K562 (cell line): Measurements from ENCODE around the gene SHISA9. TPM values are rescaled to one million over a fixed set of nuclear protein-coding genes. Genes with fewer than 3 reads are reported as not detected.

Experiments used
- ATAC-seq: fragments of 200-7000 bp; cut with Tn5 transposase; 3 replicates; pipeline ENCODE4 v1.9.1; 2020; ENCODE audit warnings: moderate library complexity
- BruUV-seq: library from RNA; stranded (reverse); fragments of 400-500 nt; replicated peaks from 2 replicates; lab custom pipeline; 2021; lab: Mats Ljungman, UMichigan
- CTCF ChIA-PET: fragments of 300-600 bp; formaldehyde crosslinking; extraction: SDS; loops from one replicate; lab custom pipeline; 2021; ENCODE audit warnings: low intra/inter-chr PET ratio; lab: Yijun Ruan, JAX
- POLR2A ChIA-PET: fragments of 300-600, 350-650 bp; sonication (Branson Sonifier 250); formaldehyde crosslinking; extraction: SDS; loops from one replicate; lab custom pipeline; 2021; ENCODE audit warnings: antibody characterized with exemption, inconsistent platforms; lab: Yijun Ruan, JAX
- DNase-seq, 4 experiments: peaks; one replicate each; pipeline versions ENCODE4 v3.0.0 to v3.0.0-alpha.2; 2011 to 2018; ENCODE audit warnings: low spot score in 3 of 4, mixed read lengths in 3 of 4; ENCODE audit errors: extremely low read depth in 1 of 4
- FAIRE-seq: peaks from 2 replicates; lab custom pipeline; 2011; peaks lifted over from hg19 to GRCh38; lab: Jason Lieb, UNC
- H2AFZ ChIP-seq: 2 replicates; pipeline ENCODE4 v1.6.0; 2011; ENCODE audit warnings: low read depth, low read length, control low read depth, inconsistent platforms
- H3K27ac ChIP-seq: fragments of 200-600 bp; 3 replicates; pipeline ENCODE4 v1.8.0; 2011; ENCODE audit warnings: low read depth, mild to moderate bottlenecking, control low read depth, inconsistent platforms, low read length, moderate library complexity, mixed read lengths; ENCODE audit errors: extremely low read depth
- H3K27me3 ChIP-seq, 2 experiments: fragments of 300-600 bp in 1 of 2; 2 replicates in 1 of 2; 3 replicates in 1 of 2; pipeline versions ENCODE4 v1.6.0 to v1.8.0; 2011; ENCODE audit warnings: inconsistent platforms in 2 of 2, low read length in 2 of 2, mild to moderate bottlenecking in 1 of 2, mixed read lengths in 1 of 2, moderate library complexity in 1 of 2; ENCODE audit not compliant: control insufficient read depth in 2 of 2, insufficient read depth in 2 of 2
- H3K36me3 ChIP-seq: fragments of 300-600 bp; 3 replicates; pipeline ENCODE4 v1.8.0; 2011; ENCODE audit warnings: mild to moderate bottlenecking, low read length, inconsistent platforms; ENCODE audit not compliant: control insufficient read depth, insufficient read depth
- H3K4me1 ChIP-seq, 2 experiments: fragments of 200-600 bp in 1 of 2; replicated peaks in 1 of 2; 2 replicates in 1 of 2; 3 replicates in 1 of 2; pipeline versions ENCODE4 v1.5.1 to v1.8.0; 2011; ENCODE audit warnings: inconsistent platforms in 2 of 2, low read length in 2 of 2, mild to moderate bottlenecking in 1 of 2, mixed read lengths in 1 of 2, moderate library complexity in 1 of 2; ENCODE audit not compliant: control insufficient read depth in 2 of 2, insufficient read depth in 2 of 2
- H3K4me2 ChIP-seq: 2 replicates; pipeline ENCODE4 v1.6.1; 2011; ENCODE audit warnings: low read length, control low read depth, inconsistent platforms, mixed read lengths; ENCODE audit not compliant: insufficient read depth
- H3K4me3 ChIP-seq: fragments of 200-600 bp; sonication (generic), shearing (Covaris generic); 2 replicates; pipeline ENCODE4 v1.5.1; 2016; ENCODE audit warnings: control low read depth, inconsistent platforms
- H3K79me2 ChIP-seq: fragments of 200-600 bp; 3 replicates; pipeline ENCODE4 v1.8.0; 2011; ENCODE audit warnings: low read length, inconsistent platforms; ENCODE audit not compliant: control insufficient read depth, insufficient read depth
- H3K9ac ChIP-seq, 2 experiments: 2 replicates each; pipeline versions ENCODE4 v1.6.0 to v1.6.1; 2011; ENCODE audit warnings: low read depth in 2 of 2, low read length in 2 of 2, control low read depth in 1 of 2, inconsistent platforms in 1 of 2, mild to moderate bottlenecking in 1 of 2, mixed read lengths in 1 of 2; ENCODE audit not compliant: insufficient read depth in 1 of 2
- H3K9me1 ChIP-seq: one replicate; pipeline ENCODE4 v1.6.0; 2011; ENCODE audit warnings: inconsistent platforms, mild to moderate bottlenecking, low read length, moderate library complexity; ENCODE audit not compliant: control insufficient read depth, insufficient read depth
- H3K9me3 ChIP-seq: replicated peaks from 2 replicates; pipeline ENCODE4 v1.5.1; 2011; ENCODE audit warnings: low read depth, low read length, inconsistent platforms; ENCODE audit not compliant: control insufficient read depth, insufficient read depth
- H4K20me1 ChIP-seq: replicated peaks from 2 replicates; pipeline ENCODE4 v1.6.1; 2011; ENCODE audit warnings: low read length, inconsistent platforms, mixed read lengths; ENCODE audit not compliant: control insufficient read depth, insufficient read depth
- ATF7 ChIP-seq: fragments of 450-650 bp; IDR thresholded peaks from 2 replicates; pipeline ENCODE4 v1.7.1; 2014; ENCODE audit warnings: mild to moderate bottlenecking, moderate library complexity
- CEBPG ChIP-seq, 3 experiments: fragments of 200-800 bp in 1 of 3; sonication (Bioruptor generic) in 1 of 3; sonication (generic) in 1 of 3; formaldehyde crosslinking in 1 of 3; IDR thresholded peaks in 2 of 3; conservative IDR thresholded peaks in 1 of 3; 2 replicates each; pipeline versions ENCODE4 v1.6.1 to v1.8.0; 2016 to 2022; ENCODE audit warnings: missing compliant biosample characterization in 2 of 3, missing genetic modification characterization in 2 of 3, mild to moderate bottlenecking in 1 of 3, missing genetic modification reagents in 1 of 3
- ETV6 ChIP-seq, 3 experiments: fragments of 150-350 bp in 1 of 3; sonication (generic) in 1 of 3; formaldehyde crosslinking in 1 of 3; IDR thresholded peaks; 2 replicates each; pipeline versions ENCODE4 v1.6.1 to v1.8.0; 2014 to 2022; ENCODE audit warnings: borderline replicate concordance in 2 of 3, low read depth in 2 of 3, antibody characterized with exemption in 1 of 3, low read length in 1 of 3, mild to moderate bottlenecking in 1 of 3, missing genetic modification reagents in 1 of 3
- FOSL1 ChIP-seq: fragments of 200-800 bp; sonication (Bioruptor generic); conservative IDR thresholded peaks from 2 replicates; pipeline ENCODE4 v1.6.1; 2016; ENCODE audit warnings: missing genetic modification characterization, missing compliant biosample characterization
- MCM3 ChIP-seq: fragments of 450-650 bp; IDR thresholded peaks from 2 replicates; pipeline ENCODE4 v1.6.1; 2016
- PHF8 ChIP-seq: fragments of 200-600 bp; sonication (generic); IDR thresholded peaks from 2 replicates; pipeline ENCODE4 v1.6.1; 2012; ENCODE audit warnings: mixed run types, mild to moderate bottlenecking, inconsistent platforms, low read length, moderate library complexity, borderline replicate concordance
- PRPF4 ChIP-seq: fragments of 200-400 bp; formaldehyde crosslinking; IDR thresholded peaks from one replicate; pipeline ENCODE4 v1.6.1; 2017; ENCODE audit warnings: low read length, low read depth, mild to moderate bottlenecking; ENCODE audit not compliant: insufficient read depth, poor library complexity, severe bottlenecking
- SMAD1 ChIP-seq: fragments of 150-350 bp; IDR thresholded peaks from 2 replicates; pipeline ENCODE4 v1.6.1; 2014; ENCODE audit warnings: low read length, low read depth; ENCODE audit not compliant: partially characterized antibody
- ZBTB12 ChIP-seq: fragments of 250-450 bp; sonication (Bioruptor Pico); IDR thresholded peaks from 2 replicates; pipeline ENCODE4 v1.4.0; 2020
- ZNF354B ChIP-seq: fragments of 250-450 bp; sonication (Bioruptor Pico); IDR thresholded peaks from 2 replicates; pipeline ENCODE4 v1.4.0; 2020
- ZSCAN29 ChIP-seq: fragments of 450-650 bp; IDR thresholded peaks from 2 replicates; pipeline ENCODE4 v1.6.1; 2017
- WGBS: fragments of 100-300 bp; shearing (Covaris generic); methylation state at CpG from one replicate; pipeline ENCODE4 v1.1.6; 2016; ENCODE audit warnings: low coverage, mixed read lengths; ENCODE audit not compliant: insufficient coverage; ENCODE audit errors: missing lambda C conversion rate; 5-methylcytosine and 5-hydroxymethylcytosine counted together
- in situ Hi-C: fragments of 300-500 bp; cut with MboI; formaldehyde crosslinking; loops from 4 replicates; pipeline ENCODE4 v1.15.0; 2018; ENCODE audit warnings: inconsistent platforms, mixed read lengths
- intact Hi-C: fragments of 100-400 bp; cut with micrococcal nuclease; formaldehyde crosslinking; loops from 2 replicates; pipeline ENCODE4 v1.14.2; 2022
- polyA plus RNA-seq, 8 experiments: library from polyadenylated mRNA; depleted of rRNA in 4 of 8; stranded (reverse) in 5 of 8; unstranded in 3 of 8; fragments of >200 nt; fragmentation: Nextera tagmentation in 2 of 8; fragmentation: Illumina TruSeq in 1 of 8; extraction: Ambion mirVana in 2 of 8; extraction: Trizol in 1 of 8; gene quantifications; 2 replicates each; pipeline versions ENCODE4 v1.2.1 to v1.2.3, GENCODE V29; 2011 to 2014; ENCODE audit warnings: inconsistent platforms in 1 of 8, missing spikeins in 1 of 8
- total RNA-seq, 7 experiments: library from RNA; depleted of rRNA in 6 of 7; stranded (reverse); fragments of >200 nt in 6 of 7; fragmentation: Illumina TruSeq in 2 of 7; extraction: Trizol in 2 of 7; gene quantifications; 2 replicates each; pipeline versions ENCODE4 v1.2.1 to v1.2.3, GENCODE V29; 2011 to 2021; ENCODE audit warnings: low replicate concordance in 1 of 7

Gene SHISA9
- total and polyA plus RNA-seq, 9 of the 15 experiments (the other 6 are each of a cell fraction or from before 2014, with no cell fraction given) = under 0.01 to 0.16 (median 0.01) TPM; not detected in 6

- FAIRE-seq = no peak
- Histone ChIP-seq H3K9me1 (no peaks in the 10 kb centered on the region), H3K9me3 (no peaks in the 10 kb centered on the region), H3K4me2 (no peak overlapping the region), H2AFZ (no peak overlapping the region), H3K79me2 (no peaks in the 10 kb centered on the region), H4K20me1 (no peaks in the 10 kb centered on the region), H3K36me3 (no peaks in the 10 kb centered on the region), H3K9ac (no peak overlapping the region), H3K4me3 (no peak overlapping the region), H3K27ac (no peak overlapping the region), H3K27me3 (no peaks in the 10 kb centered on the region), H3K4me1 (no peaks in the 10 kb centered on the region)
- no TSS peak for BruUV-seq
- TF ChIP-seq ZNF354B (CRISPR knock-in tag) (no peak), SMAD1 (no peak), ETV6 (IDR thresholded peaks at IDR 0.05; ENCODE audit: borderline replicate concordance in 1 of 2, low read depth in 2 of 2, low read length in 1 of 2) (no peak), ETV6 (CRISPR knock-in tag; IDR thresholded peaks at IDR 0.05; ENCODE audit: borderline replicate concordance) (no peak), ZBTB12 (CRISPR knock-in tag) (no peak), ATF7 (no peak), PHF8 (no peak), FOSL1 (tag) (no peak), CEBPG (CRISPR knock-in tag; IDR thresholded peaks at IDR 0.05) (no peak), CEBPG (tag; conservative IDR thresholded peaks at IDR 0.05 in 1 of 2, IDR thresholded peaks at IDR 0.05 in 1 of 2) (no peak), PRPF4 (no peak), ZSCAN29 (no peak), MCM3 (no peak)
- POLR2A ChIA-PET = interaction anchor here (0.5 kb wide), 1 partner anchor 317 kb away, joined by 5 read pairs; no protein-coding TSS in a partner anchor
- CTCF ChIA-PET = no interaction called here
- in situ Hi-C loops = no loop called here
- ATAC-seq = no peak
- intact Hi-C loops = no loop called here
- WGBS = 0% methylated on average over 1 of the region's 1 CpG
- no peak for DNase-seq
These were observed 292.3 kb downstream of the SHISA9 start for GRCh38 chr16:13193721-13194120.
